ENCODE measurements around the gene ADRA2C. TPM values are rescaled to one million over a fixed set of nuclear protein-coding genes. Genes with fewer than 3 reads are reported as not detected.

Gene ADRA2C
- total RNA-seq, 6 experiments from 2014 or later: 0.17 to 0.81 (median 0.65) TPM; not detected in 1

GRCh38 chr4:3722446-3723231 lies 43.5 kb upstream of the ADRA2C start:
- H3K9me3 ChIP-seq: no peaks in the 10 kb centered on the region
- ATAC-seq: no peak
- H3K27me3 ChIP-seq: no peaks in the 10 kb centered on the region
- no peaks in the 10 kb centered on the region for H3K36me3 ChIP-seq
- H3K4me1 ChIP-seq: no peaks in the 10 kb centered on the region
- DNase-seq: no peak
- TF ChIP-seq CTCF (IDR thresholded peaks at IDR 0.05) (no peak), POLR2A (IDR thresholded peaks at IDR 0.05) (no peak)
- intact Hi-C loops (cut with DNase I): no loop called here
- no peak overlapping the region for H3K27ac ChIP-seq
- H3K4me3 ChIP-seq: no peak overlapping the region
- no CpG with 5 or more reads among the region's 11 CpGs for WGBS (ENCODE audit: insufficient coverage, low coverage, low lambda C conversion rate, missing lambda C conversion rate)

GRCh38 chr4:3723232-3723642 lies 42.9 kb upstream of the ADRA2C start:
- Histone ChIP-seq H3K4me1 (no peaks in the 10 kb centered on the region), H3K4me3 (no peak overlapping the region), H3K27ac (no peak overlapping the region), H3K9me3 (no peaks in the 10 kb centered on the region), H3K36me3 (no peaks in the 10 kb centered on the region), H3K27me3 (no peaks in the 10 kb centered on the region)
- TF ChIP-seq CTCF (IDR thresholded peaks at IDR 0.05) (no peak), POLR2A (IDR thresholded peaks at IDR 0.05) (no peak)
- intact Hi-C loops (cut with DNase I): no loop called here
- DNase-seq: no peak
- WGBS (ENCODE audit: insufficient coverage, low coverage, low lambda C conversion rate, missing lambda C conversion rate): 51% methylated on average over 3 of the region's 9 CpGs
- no peak for ATAC-seq

GRCh38 chr4:3724319-3725231 lies 41.6 kb upstream of the ADRA2C start:
- TF ChIP-seq CTCF (IDR thresholded peaks at IDR 0.05) (no peak), POLR2A (IDR thresholded peaks at IDR 0.05) (no peak)
- no peak overlapping the region for H3K27ac ChIP-seq
- H3K4me3 ChIP-seq: no peak overlapping the region
- H3K4me1 ChIP-seq: no peaks in the 10 kb centered on the region
- WGBS (ENCODE audit: insufficient coverage, low coverage, low lambda C conversion rate, missing lambda C conversion rate): 10% methylated on average over 26 of the region's 44 CpGs
- ATAC-seq (no peak), DNase-seq (no peak)
- no peaks in the 10 kb centered on the region for H3K9me3 ChIP-seq
- H3K36me3 ChIP-seq: no peaks in the 10 kb centered on the region
- no peaks in the 10 kb centered on the region for H3K27me3 ChIP-seq
- intact Hi-C loops (cut with DNase I): no loop called here

- TF ChIP-seq CTCF (IDR thresholded peaks at IDR 0.05): no peak
- no peak for TF ChIP-seq POLR2A (IDR thresholded peaks at IDR 0.05)
- Histone ChIP-seq H3K27me3 (no peaks in the 10 kb centered on the region), H3K9me3 (no peaks in the 10 kb centered on the region), H3K27ac (no peak overlapping the region), H3K4me3 (no peak overlapping the region), H3K4me1 (no peaks in the 10 kb centered on the region), H3K36me3 (no peaks in the 10 kb centered on the region)
- WGBS (ENCODE audit: insufficient coverage, low coverage, low lambda C conversion rate, missing lambda C conversion rate): 31% methylated on average over 10 of the region's 10 CpGs
- intact Hi-C loops (cut with DNase I): no loop called here
- ATAC-seq (no peak), DNase-seq (no peak)
These were observed 40.0 kb upstream of the ADRA2C start for GRCh38 chr4:3725936-3726870.

Measured in right lobe of liver (tissue), 6 donors.